IPS-NIHi7 (cell line): ENCODE results near the gene ZBTB40.

Source experiments
- DNase-seq: peaks from one replicate; pipeline ENCODE4 v3.0.0; 2012; ENCODE audit warnings: mixed read lengths; ENCODE audit errors: extremely low spot score

Gene ZBTB40

DNA sequence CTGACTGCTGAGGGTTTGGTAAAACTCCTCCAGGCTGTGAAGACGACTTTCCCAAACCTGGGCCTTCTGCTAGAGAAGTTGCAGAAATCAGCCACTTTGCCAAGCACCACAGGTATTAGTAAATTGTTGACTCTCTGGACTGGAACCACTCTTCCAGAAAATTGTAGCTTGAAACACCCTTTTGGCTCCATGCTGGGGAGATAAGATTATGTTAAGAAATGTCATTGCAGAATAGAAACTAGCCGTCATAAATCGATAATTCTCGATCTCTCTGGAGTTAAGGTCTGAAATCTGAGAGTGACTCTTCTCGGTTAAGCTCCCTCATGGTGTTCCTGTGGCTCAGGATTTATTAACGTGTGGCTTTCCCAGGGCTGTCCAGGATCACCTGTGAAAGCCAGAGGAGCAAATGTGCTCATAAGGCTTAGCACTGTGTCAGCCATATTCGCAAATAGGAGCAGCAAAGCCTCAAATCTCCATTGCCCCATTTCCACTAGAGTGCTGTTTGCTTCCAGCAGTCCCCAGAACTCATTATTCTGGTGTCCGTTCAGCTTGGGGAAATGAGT is 54.6 kb downstream of the ZBTB40 start:
- no peak for DNase-seq

DNA sequence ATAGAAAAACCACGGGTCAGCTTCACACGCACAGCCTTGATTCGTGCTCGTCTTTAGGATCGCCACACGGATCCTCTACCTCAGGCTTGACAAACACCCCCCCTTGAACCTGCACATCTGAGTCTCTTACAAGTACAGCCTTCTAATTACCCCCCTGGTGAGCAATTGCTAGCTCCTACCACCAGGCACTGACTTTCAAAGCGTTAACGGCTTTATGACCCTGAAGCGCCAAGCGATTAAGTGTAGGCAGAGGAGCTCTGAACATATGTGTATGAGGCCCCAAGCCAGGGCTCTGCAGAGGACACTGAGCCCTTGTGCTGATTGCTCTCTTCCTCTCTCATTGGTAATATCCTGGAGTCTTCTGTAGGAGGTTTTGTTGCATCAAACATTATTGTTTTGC is 55.9 kb downstream of the ZBTB40 start:
- DNase-seq, result no peak

DNA sequence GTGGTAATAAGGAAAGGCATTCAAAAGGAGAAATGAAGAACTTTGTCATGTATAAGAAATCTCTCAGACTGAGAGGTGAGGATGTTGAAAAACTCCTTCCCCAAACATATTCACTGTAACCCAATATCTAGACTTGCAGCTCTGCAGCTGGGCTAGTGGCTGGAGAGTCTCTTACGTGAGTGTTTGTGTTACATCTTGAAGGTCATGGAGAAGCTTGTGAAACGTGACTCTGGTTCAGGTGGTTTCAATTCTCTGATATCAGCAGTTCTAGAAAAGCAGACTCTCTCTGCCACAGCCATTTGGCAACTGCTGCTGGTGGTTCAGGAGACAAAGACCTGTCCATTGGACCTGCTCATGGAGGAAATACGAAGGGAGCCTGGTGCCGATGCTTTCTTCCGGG is 56.7 kb downstream of the ZBTB40 start:
- no peak for DNase-seq

DNA sequence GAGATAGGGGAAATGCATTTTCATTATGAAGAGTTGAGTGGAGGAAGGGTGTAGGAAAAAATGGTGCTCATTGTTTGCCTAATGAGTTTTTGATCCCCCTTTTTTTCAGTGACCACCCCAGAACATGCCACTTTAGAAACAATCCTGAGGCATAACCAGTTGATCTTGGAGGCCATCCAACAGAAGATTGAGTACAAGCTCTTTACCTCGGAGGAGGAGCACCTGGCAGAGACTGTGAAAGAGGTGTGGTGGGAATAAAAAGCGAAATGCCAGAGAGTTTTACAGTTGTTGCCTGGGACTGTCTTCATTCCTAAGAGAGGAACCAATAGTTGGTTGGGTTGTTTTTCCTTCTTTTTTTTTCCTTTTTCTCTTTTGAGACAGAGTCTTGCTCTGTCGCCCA is 57.3 kb downstream of the ZBTB40 start:
- no peak for DNase-seq

DNA sequence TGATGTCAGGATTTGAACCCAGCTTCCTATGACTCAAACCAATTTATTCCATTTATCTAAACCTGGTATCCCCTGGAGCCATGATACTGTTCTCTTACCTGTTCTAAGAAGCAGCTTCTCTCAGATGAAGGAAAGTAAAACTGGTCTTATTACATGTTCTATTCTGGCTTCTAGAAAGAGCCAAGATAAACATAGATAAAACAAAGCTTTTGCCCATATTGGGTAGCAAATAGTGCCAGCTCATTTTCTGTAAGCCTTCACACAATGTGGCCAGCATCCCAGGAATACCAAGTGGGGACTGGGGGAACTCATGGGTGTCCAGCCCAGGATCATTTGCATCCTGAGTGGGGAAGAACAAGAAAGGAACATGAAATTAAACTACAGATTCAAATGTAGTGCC is 58.2 kb downstream of the ZBTB40 start:
- DNase-seq, result no peak

DNA sequence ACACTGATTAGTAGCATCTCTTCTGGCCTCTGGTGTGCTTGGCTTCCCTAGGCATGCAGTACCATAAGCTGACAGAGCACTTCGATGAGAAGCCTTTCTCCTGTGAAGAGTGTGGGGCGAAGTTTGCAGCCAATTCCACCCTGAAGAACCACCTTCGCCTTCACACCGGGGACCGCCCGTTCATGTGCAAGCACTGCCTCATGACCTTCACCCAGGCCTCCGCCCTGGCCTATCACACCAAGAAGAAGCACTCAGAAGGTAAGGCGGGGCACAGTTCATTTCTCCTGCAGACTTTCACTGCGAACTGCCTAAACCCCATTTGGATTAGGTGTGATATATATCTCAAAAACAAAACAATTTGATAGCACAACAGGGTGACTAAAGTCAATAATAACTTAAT is 61.2 kb downstream of the ZBTB40 start:
- DNase-seq, result no peak

DNA sequence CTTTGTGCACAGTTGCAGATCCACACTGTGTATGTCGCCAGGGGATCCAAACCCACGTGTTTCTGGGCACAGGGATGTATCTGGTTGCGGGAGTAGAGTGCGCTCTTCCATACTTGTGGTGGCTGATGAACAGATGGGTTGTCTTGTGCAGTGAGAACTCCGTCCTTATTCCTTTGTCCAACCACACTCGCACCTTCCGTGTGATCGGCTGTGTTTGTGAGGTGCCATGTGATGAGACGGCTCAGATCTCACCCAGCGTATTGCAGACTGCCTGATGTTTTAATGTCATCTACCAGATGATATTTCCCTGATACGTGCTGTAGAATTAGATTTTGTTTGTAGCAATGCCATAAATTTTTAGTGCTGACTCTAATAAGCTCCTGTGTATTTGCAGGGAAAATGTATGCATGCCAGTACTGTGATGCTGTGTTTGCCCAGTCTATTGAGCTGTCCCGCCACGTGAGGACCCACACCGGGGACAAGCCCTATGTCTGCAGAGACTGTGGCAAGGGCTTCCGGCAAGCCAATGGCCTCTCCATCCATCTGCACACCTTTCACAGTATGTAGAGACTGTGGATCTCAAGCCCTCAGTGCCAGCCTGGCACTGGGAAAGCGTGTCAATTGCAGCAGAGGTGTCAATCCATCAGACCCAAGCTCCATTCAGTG is 65.4 kb downstream of the ZBTB40 start:
- no peak for DNase-seq

DNA sequence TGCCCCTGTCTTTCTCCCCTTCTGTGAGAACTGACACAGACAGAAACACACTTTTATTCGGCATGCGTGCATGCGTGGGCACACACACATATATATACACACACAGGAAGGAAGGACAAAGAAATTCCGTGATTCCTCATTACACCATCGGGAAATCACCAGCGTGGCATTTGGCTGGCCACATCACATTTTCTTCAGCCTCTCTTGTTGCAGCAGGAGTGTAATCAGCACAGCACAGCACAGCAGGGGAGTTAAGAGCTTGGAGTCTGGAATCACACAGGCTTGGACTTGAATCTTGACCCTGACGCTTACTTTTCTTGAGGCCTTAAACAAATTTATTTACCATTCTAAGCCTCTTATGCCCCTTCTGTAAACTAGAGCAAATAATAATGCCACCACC is 66.3 kb downstream of the ZBTB40 start:
- no peak for DNase-seq

DNA sequence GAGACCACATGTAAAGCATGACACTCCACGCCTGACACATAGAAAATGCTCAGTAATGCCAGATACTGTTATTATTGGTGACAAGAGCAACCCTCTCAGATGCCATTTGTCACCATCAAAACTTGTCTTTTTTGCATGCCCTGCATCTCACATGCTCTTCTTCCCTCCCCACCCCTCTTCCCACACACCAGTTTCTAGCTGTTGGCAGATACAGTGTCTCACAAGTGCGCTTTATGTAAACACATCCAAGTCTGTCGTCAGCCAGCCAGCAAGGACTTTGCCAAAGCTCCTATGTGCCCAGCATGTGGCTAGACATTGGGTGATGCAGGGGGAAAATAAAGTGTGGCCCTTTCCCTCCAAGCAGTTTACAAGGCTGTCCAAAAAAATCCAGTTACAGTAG is 66.7 kb downstream of the ZBTB40 start:
- no peak for DNase-seq

DNA sequence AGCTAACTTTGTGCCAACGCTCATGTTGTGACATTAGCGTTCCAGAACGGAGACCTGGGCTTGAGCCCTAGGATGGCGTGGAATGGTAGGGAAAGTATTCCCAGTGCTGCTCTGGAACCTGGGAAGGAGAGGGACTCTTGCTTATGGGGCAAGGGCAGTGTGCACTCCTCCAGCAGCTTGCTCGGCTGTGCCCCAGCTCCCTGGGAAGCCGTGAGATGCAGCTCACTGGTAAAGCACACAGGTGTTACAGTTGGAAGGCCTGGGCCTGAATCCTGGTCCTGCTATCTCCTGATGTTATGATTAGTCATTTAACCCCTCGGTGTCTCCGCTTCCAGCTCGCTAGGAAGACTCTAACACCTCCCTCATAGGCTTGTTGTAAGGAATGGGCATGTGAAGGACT is 69.2 kb downstream of the ZBTB40 start:
- DNase-seq, result no peak

DNA sequence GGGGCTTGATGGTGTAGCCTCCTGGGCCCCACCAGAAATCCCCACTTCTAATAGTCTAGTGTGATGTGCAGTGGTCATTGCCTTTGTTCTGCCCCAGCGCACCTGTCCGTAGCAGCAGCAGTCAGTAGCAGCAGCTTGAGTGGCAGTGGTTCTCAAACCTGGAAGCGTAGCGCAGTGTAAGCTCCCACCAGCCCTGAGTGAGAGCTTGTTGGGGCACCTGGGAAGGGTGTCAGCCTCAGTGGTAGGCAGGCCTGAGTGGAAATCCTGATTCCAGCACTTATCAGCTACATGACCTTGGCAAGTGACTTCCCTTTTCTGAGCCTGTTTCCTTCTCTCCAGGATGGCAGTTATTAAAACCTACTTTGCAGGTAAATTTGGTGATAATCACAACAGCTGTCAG is 70.0 kb downstream of the ZBTB40 start:
- no peak for DNase-seq

DNA sequence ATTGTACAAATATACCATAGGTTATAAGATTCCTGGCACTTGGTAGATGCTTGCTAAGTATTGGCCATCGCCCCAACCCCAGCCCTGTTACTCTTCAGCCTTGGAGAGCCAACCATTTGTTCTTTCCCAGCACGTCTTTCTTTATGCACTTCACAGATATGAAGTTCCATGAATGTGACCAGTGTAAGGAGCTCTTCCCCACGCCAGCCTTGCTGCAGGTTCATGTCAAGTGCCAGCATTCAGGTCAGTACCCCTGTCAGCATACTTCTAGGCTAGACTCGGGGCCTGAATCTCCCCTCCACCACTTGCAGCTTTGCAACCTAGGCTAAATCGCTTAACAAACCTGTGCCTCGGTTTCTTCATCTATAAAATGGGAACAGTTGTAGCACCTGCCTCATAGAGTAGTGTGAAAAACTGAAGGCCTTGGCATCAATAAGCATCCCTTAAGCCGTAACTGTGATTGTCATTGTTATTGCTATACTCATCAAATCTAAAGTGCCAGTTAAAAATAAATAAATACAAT is 70.6 kb downstream of the ZBTB40 start:
- DNase-seq, result no peak

DNA sequence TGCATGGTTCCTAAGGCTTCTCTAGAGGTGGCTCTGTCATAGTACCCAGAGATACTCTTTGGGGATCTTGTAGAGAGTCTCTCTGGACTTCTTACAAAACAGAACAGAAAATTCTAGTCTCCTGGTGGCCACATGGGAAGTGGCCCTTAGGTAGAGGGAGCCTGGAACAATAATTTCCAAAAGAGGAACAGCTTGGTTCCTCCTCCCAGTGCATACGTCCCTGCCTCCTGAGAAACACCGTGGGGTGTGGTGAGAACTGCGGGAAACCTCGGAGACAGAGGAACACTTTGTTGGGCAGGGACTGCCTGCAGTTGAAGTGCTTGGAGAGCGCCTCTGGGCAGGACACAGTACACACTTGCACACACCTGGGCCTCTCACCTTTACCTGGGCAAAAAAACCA is 72.8 kb downstream of the ZBTB40 start:
- no peak for DNase-seq

DNA sequence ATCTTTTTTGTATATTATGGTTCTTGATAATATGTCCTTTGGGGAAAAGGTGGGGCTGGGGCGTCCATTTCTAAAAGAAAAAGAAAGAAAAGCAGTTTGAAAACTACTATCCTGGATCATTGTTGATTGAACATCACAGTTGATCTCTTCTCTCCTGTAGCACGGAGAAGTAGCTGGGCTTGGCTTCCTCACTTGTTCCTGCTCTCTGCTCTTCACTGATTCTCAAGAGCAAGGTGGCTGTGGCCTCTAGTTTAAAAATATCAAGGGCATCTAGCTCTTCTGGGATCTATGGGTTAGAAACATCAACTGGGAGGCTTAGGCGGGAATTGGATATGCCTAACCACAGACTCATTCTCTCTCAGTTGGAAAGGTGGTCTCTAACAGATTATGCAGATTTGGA is 73.6 kb downstream of the ZBTB40 start:
- no peak for DNase-seq

DNA sequence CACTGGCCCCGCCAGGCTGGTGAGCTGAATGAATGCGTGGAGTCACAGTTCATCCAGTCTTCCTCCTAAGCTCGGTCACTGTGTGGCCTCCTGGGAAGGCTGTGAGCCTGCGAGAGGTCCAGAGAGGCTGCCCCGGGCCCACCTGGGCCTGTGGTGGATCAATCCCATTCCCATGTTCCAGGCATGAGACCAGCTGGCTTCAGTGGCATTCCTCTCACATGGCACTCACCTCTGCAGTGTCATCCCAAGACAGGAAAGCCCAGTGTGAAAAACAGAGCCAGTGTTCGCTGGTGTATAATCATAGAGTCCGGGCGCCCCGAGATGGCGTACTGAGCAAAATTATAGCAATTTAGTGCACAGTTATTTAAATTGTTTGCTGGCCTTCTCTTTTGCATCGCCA is 74.0 kb downstream of the ZBTB40 start:
- DNase-seq, result no peak

DNA sequence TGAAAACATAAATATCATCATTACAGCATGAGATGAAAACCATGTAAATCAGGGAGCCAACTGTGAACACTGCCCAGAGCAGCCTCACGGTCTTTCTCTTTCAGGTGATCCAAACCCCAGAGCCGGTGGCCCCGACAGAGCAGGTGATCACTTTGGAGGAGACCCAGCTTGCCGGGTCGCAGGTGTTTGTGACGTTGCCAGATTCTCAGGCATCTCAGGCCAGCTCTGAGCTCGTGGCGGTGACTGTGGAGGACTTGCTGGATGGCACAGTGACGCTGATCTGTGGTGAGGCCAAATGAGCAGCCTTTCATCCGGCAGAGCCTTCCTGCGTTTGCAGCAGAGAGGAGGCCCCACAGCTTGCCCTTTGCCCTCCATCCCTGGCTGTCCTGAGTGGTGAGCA is 74.4 kb downstream of the ZBTB40 start:
- no peak for DNase-seq

DNA sequence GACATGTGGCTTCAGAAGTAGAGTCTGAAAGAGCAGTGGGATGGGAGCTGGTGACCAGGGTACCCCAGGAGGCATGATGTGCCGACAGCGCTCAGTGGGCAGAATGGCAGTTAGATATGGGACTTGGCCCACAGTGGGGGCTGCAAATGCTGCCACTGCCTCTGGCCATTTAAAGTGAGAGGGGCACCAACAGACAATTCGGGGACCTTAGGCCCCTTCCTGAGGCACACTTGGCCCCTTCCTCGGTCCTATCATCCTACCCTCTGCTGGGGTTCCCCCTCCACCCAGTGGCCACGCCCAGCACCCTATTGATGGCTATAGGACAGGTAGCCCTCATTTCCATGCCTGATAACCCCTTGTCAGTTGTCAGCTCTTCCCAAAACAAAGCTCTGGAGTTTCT is 75.0 kb downstream of the ZBTB40 start:
- no peak for DNase-seq

DNA sequence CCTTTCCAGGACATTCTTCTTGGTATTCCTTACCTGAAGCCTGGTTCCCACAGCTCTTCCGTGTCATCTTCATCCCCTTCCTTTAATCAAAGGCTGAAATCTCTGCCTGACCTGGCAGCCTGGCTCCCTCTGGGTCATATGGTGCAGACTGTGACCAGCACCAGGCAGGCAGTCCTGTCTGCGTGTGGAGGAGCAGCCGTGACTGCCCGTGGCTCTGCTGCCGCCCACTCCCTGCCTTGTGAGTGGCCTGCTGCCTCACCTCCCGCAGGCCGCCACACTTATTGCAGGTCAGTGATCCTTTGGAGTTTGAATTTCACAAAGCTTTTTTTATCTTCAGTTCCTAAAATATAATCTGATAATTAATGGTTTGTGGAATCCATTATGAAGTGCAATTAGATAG is 75.5 kb downstream of the ZBTB40 start:
- DNase-seq, result no peak

DNA sequence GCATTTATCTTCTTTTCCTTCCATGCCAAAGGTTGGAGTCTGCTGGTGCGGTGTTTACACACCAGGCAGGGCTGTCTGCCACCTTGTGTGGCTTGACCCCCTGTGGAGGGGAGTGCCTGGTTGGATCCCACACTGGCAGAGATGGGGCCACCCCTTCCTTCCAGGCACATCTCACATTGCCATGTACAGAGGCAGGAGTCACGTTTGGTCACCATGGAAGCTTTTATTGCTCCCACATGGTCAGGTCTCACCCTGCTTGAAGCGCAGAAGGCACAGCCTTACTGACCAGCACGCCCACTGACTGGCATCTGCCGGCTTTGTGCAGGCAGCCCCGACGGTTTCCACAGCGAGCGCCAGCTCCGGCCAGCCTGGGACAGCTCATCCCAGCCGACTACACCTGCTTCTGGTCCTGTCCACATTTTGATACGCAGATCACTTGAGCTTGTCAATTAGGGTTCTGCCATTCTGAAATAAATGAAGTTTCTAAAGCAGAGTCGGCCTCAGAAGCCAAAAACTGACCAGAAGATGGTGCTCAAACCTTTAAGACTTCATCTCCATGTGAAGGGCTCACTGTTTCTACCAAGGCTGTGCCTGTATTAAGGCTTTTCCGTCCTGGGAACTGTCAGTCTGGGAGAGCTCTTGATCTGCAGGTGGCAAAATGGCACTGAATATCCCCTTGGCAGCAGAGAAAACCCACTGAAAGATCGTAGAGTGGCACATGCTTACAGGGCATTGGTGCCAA is 76.1 kb downstream of the ZBTB40 start:
- peak; percentile 66 for DNase-seq

DNA sequence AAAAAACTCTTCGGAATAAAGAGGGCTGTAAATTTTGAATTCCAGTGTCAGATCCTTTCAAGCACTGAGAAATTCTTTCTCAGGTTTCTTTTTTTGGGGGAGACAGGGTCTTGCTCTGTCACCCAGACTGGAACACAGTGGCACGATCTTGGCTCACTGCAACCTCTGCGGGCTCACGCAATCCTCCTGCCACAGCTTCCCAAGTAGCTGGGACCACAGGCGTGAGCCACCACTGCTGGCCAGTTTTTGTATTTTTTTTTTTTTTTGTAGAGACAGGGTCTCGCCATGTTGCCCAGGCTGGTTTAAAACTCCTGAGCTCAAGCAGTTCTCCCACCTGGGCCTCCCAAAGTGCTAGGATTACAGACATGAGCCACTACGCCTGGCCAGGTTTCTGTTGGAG is 76.8 kb downstream of the ZBTB40 start:
- no peak for DNase-seq

DNA sequence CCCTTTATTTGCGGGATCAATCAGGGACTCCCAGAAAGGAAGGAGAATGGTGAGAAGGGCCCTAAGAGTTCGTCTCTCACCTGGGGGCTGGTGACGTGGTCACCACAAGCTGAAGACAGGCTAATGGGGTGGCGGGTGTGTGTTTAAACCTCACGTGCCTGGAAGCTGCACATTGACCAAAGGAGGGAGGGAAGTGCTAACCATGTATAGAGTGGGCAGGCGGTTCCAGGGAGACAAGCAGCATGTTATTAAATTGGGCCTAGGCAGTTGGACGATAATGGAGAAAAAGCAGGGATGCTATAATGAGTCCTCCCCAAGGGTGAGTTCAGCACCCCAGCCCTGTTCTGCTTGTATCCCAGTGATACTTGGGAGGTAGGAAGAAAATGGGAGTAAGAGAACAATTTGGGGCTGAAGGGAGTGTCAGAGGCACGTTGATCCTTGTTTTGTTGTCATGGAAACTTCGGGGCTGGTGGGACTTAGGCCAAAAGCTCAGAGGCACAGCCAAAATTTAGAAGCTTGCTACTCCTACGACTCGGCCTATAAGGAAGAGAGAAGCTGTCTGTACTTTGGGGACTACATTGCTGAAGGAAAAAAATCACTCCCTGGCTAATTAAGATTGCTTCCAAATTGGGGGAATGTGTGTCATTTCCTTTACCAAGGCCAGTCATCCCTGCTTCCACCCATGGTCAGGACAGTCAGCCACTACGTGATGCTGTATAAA is 78.4 kb downstream of the ZBTB40 start:
- no peak for DNase-seq

DNA sequence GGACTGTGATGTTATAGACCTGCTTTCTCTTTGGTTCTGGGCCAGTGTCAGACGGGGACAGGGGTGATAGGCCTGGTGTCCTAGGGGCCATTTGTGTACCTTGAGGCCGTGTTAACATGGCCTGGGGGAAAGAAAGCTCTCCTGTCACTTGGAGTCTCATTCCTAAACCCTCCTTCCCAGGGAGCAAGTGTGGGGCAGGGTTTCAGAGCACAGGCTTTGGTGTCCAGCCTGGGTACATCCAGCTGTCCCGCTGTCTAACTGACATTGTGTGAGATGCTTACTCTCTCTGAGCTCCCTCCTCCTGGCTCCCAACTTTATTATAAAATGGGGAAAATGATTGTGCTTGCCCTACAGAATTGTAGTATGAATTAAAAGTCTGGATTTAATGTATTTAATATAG is 79.1 kb downstream of the ZBTB40 start:
- no peak for DNase-seq

DNA sequence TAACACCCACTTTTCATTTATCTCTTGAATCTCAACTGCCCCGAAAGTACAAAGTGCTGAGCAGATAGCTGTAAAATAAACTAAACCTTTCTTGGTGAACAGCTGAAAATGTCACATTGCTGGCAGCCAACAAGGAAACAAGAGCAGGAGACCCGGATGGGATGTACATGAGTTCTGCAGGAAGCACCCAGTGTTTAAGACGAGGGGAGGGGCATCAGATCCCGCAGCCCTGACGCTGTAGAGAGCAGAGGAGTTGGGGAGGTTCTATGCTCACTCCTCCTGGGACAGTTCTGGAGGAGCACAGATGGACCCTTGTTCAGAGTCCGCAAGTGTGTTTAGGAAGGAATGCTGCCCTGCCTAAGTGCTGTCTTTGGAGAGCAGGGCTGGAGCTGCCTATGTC is 79.6 kb downstream of the ZBTB40 start:
- no peak for DNase-seq
